ENCODE measurements around the gene PTPN4.

DNA sequence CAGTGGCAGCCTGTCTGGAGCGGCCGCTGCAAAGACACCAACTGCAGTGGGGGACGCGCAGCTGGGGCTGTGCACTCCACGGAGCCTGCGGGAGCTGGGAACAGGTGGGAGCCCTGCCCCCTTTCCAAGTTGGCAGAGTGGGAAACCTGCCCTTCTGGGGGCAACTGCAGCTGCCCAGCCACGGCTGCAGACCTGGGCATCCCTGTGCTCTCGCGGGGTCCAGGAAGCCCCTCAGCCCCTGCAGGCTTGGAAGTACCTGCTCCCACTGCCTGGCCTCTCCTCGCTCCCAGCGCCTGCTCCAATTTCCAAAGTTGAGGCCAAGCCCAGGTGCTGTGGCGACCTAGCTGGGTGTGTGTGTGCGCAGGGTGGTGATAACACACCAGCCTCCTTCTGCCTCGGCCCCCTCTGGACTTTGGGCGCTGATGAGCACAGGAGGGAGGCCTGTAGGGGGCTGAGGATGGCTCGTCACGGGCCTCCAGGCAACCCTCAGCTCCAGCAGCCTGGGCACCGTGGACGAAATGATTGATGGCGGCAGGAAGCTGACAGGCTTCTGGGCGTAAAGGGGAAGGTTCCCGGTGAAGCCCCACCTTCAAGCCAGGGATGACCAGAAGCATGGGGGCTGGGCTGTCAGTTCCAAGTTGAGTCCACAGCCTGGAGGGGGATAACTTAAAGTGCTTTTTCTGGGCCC, 76.9 kb downstream of the PTPN4 start:
- no peak for TF ChIP-seq EP300 (IDR thresholded peaks at IDR 0.05)
- no peak for TF ChIP-seq CTCF (IDR thresholded peaks at IDR 0.05)
- no peak for TF ChIP-seq POLR2A (IDR thresholded peaks at IDR 0.05)

Measured in ovary (tissue), 3 donors.